ENCODE measurements around the gene S100A5.
A peak's percentile ranks its signal among the peaks of the same experiment; 100 is the strongest.

The S100A5 gene

DNA sequence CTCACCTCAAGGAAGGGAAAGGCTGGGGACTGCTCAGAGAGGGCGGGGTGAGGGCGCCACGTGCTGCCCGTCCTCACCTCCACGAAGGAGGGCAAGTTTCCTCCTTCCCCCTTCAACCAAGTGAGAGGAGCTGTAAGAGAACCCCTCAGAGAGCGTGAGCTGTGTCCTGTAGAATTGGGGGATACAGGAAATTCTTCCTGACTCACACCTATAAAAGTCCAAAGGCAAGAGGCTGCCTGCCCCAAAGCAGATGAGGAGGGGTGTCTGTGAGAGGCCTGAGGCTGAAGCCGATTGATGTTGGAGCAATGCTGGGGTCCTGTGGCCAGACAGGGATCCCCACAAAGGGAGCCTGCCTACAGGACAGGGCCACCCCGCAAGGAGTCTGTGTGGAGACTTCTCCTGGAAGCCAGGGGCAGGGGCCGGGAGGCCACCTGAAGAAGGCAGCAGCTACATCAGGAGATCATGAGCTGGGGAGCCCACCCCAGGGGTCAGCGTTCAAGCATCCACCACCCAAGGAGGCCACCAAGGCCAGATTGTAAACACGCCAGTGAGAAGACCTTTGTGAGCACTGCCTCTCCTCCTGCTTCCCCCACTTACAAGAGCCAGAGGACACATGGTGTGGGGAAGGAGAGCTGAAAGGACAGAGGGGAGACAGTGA lies 32.7 kb downstream of the S100A5 start:
- DNase-seq (ENCODE audit: low read depth, low spot score): no peak

DNA sequence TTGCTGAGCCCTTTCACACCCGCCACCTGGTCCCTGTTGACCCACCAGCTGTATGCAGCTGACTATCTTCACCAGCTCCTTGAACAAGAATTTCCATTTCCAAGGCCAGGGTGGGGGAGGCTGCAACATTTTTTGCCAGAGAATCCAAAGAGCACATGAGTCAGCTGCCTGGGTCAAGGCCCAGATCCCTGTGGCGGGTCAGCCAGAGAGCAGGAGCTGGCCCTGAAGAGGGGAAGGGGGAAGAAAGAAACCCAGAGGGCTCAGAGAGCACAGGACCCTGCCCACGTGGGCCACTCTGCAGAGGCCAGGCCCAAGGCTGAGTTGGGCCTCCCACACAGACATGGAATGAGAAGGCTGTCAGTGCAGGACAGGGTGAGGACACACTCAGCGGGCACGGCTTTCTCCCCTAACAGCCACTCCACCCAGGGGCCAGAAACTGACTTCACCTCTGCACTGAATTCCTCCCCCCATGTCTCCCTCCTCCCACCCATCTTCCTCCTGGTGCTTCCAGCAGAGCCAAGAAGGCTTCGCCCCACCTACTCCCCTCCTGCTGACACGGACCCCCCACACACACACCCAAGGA lies 33.8 kb downstream of the S100A5 start:
- DNase-seq (ENCODE audit: low read depth, low spot score): peak; percentile 89

DNA sequence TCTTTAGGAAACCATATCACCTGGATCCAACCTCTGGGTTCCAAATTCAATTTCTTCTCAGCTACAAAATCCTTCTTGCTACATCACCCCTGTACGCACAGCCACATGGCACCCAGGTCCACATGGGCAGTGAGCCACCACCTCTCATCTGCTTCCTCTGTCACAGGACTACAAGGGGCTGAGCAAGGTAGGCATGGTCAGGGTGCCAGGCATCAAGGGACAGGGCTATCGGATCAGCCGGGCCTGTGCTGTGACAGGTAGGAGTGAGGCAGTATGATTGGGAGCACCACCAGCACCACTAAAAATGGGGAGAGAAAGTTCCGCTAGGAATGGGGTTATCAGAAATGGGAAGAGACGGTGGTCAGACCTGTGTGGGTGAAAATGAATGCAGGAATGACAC lies 34.3 kb downstream of the S100A5 start:
- no peak for DNase-seq (ENCODE audit: low read depth, low spot score)

DNA sequence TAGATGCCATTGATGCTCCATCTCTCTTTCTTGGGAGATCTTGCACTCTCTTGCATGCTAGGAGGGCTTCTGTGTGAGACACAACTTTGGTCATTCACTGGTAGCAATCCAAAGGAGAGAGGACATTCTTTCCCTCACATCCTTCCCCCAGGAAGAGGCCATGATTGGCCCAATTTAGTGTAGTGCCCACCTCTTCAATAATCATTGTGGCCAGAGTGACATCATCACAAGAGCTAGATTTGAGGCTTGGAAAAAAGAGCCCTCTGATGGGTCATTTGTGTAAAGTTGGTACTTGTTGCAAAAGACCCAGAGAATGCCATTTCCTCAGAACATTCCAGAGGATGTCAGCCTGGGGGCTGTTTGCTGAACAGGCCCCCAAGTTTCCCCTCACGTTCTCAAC lies 35.2 kb downstream of the S100A5 start:
- DNase-seq (ENCODE audit: low read depth, low spot score): no peak

DNA sequence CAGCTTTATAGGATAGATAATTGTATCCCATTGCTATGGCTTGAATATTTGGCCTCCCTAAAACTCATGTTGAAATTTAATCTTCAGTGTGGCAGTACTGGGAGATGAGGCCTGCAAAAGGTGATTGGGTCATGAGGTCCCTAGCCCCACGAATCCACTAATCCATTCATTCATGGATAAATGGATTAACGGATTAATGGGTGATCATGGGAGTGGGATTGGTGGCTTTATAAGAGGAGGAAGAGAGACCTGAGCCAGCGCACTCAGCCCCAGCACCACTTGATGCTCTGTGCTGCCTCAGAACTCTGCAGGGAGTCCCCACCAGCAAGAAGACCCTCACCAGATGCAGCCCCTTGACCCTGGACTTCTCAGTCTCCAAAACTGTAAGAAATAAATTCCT lies 37.0 kb downstream of the S100A5 start:
- no peak for DNase-seq (ENCODE audit: low read depth, low spot score)

DNA sequence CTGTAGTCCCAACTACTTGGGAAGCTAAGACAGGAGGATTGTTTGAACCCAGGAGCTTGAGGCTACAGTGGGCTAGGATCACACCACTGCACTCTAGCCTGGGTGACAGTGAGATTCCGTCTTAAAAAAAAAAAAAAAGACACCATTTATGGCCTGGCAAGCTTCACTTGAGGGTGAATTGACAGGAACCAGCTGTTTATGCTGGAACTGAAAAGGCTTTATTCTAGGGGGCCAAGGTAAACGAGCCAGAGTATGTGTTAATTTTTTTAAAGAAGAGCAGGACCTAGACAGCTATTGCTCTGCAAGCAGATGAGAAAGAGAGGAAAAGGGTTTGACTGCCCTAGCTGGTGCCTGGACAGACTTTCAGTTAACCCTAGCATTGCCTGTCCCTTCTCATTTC lies 42.0 kb downstream of the S100A5 start:
- no peak for DNase-seq (ENCODE audit: low read depth, low spot score)

DNA sequence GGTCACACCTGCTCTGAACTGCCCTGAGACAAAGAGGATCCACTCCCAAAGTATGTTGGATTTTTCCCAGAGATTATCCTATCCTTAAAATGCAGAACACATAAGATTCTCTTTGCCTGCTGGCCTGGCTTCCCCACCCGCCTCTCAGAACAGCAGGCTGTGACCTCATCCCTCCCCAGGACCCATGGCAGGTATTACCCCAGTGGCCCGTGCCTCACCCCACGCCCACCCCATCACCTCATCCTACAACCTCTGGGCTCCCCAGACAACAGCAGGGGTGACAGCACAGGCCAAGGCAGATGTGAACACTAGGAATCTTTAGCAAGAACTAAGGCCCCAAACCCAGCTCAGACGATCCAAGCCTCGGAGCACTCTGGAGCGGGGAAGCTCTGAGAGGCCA lies 45.2 kb downstream of the S100A5 start:
- DNase-seq (ENCODE audit: low read depth, low spot score): no peak

DNA sequence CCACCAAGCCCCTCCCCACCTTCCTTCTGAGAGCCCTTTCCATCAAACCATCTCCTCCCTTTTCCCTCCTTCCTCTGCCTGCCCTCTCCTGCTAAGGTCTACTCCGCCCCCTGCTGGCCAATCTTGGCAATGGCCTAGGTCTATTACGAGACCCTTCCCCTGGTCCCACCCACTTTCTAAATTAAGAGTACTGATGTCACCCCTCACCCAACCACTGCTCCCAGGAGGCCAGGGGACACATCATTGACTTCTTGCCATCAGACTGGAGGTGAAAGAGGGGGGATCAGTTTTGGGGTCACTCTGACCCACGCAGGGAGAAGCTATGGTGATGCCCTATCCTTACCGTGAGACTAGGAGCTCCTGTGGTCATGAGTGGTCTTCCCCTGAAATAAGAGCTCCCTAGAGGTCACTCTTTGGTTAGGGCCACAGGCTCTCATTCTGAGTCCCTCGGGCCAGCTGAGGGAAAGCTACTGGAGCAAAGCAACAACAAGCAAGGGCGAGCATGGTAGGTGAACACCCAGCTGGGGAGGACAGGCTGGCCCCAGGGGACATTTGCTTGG lies 45.7 kb downstream of the S100A5 start:
- DNase-seq (ENCODE audit: low read depth, low spot score): peak; percentile 83

DNA sequence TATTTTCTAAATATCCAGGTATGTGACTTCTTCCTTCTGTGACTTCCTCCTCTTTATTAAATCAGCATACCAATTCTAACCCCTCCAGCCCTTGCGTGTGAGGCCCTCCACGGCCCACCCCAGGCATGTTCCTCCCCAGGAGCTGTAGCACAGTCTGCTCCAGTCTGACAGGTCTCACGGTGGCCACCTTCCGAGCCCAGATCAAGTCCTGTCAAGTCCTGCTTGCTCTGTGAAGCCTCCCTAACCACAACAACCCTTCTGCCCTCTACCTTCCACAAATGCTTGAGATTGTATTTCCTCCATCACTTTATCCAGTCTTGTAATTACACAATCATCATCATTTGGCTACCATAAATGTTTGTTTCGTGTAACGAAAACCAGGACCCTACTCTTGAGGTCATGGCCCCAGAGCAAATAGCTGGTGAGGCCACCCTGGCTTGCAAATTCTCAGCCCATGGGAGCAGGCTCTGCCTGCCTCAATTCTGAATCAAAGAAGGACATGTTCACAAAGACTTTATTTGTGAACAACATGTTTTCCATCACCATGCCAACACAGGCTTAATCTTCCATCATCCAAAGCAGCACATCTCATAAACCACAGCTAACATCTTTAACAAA lies 47.3 kb downstream of the S100A5 start:
- DNase-seq (ENCODE audit: low read depth, low spot score): no peak

DNA sequence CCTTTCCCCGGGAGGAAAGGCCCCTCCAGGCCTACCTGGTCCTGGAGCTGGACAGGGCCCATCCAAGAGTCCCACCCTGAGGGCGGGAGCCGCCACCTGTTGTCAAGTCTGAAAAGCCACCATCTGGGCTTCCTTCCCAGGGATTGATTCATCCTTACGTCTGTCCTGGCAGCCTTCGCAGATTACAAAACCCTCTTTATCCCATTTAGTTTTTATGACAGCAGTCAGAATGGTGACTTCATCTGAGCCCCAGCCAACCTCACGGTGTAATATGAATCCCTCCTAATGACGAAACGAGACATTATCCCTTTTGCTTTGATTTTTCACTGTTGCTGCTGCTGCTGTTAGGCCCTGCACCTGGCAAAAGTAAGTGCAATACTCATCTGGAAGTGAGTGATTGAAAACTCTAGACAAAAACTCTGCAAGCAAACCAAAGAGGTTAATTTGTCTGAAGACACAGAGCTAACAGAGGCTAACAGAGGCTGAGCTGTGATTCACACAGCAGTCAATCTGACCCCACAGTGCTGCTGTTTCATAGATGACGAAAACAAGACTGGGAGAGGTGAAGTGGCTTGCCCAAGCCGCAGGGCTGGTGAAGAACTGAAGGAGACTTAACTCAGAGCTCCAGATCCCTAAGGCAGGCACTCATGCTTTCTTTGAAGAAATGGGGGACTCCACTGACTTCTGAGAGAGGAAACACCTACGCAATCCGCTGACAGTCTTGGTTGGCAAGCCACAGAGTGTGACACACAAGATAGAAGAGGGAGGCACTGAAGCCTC lies 50.3 kb downstream of the S100A5 start:
- peak; percentile 85 for DNase-seq (ENCODE audit: low read depth, low spot score)

DNA sequence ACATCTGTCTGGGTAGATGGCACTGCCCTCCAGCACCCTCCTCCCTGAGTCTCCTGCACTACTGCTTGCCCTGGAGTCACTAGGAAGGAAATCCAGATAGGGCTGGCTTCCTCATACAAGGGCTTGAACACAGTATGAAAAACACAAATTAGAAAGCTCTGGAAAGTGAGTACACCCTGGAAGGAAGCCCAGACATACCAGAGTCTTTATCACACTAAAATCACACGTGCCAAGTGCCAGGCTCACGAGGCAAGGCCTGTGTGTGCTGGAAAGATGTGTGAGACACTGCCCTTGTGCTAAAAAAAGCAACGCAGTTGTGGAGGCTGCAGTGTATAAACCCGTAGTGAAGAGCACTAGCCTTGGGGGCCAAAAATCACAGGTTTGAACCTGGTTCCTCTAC lies 52.0 kb downstream of the S100A5 start:
- peak; percentile 76 for DNase-seq (ENCODE audit: low read depth, low spot score)

DNA sequence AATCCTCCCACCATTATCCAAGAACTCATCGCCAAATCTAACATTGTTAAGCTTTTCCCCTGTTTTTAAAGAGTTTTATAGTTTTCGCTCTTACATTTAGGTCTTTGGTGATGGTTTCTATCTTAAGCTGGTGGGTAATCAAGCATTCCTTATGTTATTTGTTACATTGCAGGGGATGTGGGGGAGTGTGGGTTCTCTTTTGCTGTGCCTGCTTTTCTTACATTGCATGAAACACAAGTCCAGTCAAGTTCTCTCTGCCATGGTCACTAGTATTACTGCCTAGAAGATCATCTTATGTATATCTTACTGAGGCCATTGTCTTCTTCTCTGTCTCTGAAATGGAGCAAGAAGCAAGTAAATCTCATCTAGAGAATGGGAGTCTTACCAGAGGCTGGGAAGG lies 53.0 kb downstream of the S100A5 start:
- DNase-seq (ENCODE audit: low read depth, low spot score): no peak
